Gastrocnemius medialis (tissue), 4 donors: ENCODE results near the gene C13orf46. TPM values are rescaled to one million over a fixed set of nuclear protein-coding genes. Genes with fewer than 3 reads are reported as not detected.

Source experiments
- ATAC-seq, 2 donors: fragments of 150-250 bp; one replicate each; pipeline ENCODE4 v1.9.1; 2016
- DNase-seq, 2 donors: peaks; one replicate each; pipeline ENCODE4 v3.0.0-alpha.2; 2019
- H3K27ac ChIP-seq, 4 donors: fragments of 200-600 bp; sonication (generic); 1 replicate in 1 of 4; 2 replicates in 3 of 4; pipeline ENCODE4 v1.5.1; 2016 to 2018; ENCODE audit warnings: mild to moderate bottlenecking in 2 of 4, moderate library complexity in 1 of 4
- H3K27me3 ChIP-seq, 3 donors: fragments of 200-600 bp; sonication (generic) in 2 of 3; 1 replicate in 1 of 3; 2 replicates in 2 of 3; pipeline versions ENCODE4 v1.5.1 to v1.6.0; 2016 to 2019; ENCODE audit warnings: mild to moderate bottlenecking in 1 of 3, moderate library complexity in 1 of 3
- H3K36me3 ChIP-seq, 2 donors: fragments of 200-600 bp; sonication (generic) in 1 of 2; one replicate each; pipeline ENCODE4 v1.5.1; 2017 to 2018
- H3K4me1 ChIP-seq, 2 donors: fragments of 200-600 bp; sonication (generic) in 1 of 2; one replicate each; pipeline ENCODE4 v1.5.1; 2016 to 2017; ENCODE audit warnings: mild to moderate bottlenecking in 2 of 2
- H3K4me3 ChIP-seq, 4 donors: fragments of 200-600 bp; sonication (generic) in 3 of 4; 1 replicate in 1 of 4; 2 replicates in 3 of 4; pipeline ENCODE4 v1.5.1; 2016 to 2019; ENCODE audit warnings: mild to moderate bottlenecking in 2 of 4
- H3K9me3 ChIP-seq, 3 donors: fragments of 200-600 bp; sonication (generic) in 2 of 3; 1 replicate in 1 of 3; 2 replicates in 2 of 3; pipeline ENCODE4 v1.5.1; 2016 to 2019
- POLR2A ChIP-seq, 2 donors: fragments of 450-650 bp; IDR thresholded peaks; one replicate each; pipeline ENCODE4 v1.6.1; 2017; ENCODE audit warnings: antibody characterized with exemption in 2 of 2, mild to moderate bottlenecking in 2 of 2, moderate library complexity in 2 of 2
- in situ Hi-C, 4 donors: fragments of 200-750 bp; cut with MboI; loops; one replicate each; pipeline versions ENCODE4 v1.15.0 to v1.8.0; 2017; ENCODE audit warnings: low sequenced_read_pairs in 4 of 4
- intact Hi-C: fragments of 100-400 bp; cut with DNase I; formaldehyde crosslinking; loops from one replicate; pipeline ENCODE4 v1.15.1; 2023; ENCODE audit warnings: low total_unique reads
- total RNA-seq, 4 donors: library from RNA; depleted of rRNA; stranded (reverse); fragments of >200 nt; gene quantifications; one replicate each; pipeline versions ENCODE4 v1.1.0 to v1.2.3, GENCODE V29; 2016
- TF ChIP-seq, protein P1 (sequence below), 5 experiments: fragments of 450-650 bp in 3 of 5; fragments of 200-600 bp in 2 of 5; sonication (generic) in 2 of 5; IDR thresholded peaks in 4 of 5; conservative IDR thresholded peaks in 1 of 5; 1 replicate in 4 of 5; 2 replicates in 1 of 5; pipeline ENCODE4 v1.5.1; 2016 to 2019; ENCODE audit warnings: antibody characterized with exemption in 5 of 5, mild to moderate bottlenecking in 3 of 5, moderate library complexity in 3 of 5

C13orf46 gene
- total RNA-seq, 4 donors from 2014 or later = 0.10 to 0.69 (median 0.15) TPM; not detected in 1

DNA sequence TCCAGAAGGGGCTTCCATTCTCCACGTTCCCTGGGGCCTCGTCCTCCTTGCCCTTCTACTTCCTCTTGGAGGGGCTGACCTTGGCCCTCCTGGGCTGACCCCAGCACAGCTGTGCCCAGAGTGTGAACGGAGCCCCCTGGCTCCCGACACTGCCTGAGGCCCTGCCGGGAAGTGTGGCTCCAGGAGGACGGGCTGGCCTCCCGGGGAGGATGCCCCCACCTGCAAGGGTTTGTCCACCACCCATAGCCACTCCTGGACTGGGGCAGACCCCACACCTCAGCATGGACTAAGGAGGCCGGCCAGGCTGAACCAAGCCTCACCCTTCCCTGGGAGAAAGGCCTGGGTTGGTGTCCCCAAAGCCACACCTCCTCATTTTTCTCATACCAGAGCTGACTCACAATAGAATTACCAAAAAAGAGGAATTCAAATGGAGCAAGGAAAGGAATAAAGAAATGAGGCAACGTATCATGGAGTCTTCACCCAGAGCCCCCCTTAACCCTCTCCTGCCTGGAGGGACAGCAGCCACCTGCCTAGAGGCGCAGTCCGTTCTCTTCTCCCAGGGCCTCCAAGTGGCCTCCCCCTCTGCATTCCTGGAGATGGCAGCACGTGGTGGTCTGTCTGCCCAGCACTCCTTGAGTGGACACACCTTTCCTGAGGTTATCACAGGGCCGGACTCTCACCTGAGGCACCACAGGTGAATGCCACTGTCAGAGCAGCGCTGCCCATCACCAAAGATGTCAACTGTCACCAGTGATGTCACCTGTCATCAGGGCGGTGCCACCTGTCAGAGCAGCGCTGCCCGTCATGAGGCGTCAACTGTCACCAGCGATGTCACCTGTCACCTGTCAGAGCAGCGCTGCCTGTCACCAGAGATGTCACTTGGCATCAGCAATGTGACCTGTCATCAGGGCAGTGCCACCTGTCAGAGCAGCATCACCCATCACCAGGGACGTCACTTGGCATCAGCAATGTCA, 3.1 kb upstream of the C13orf46 start:
- no peak for DNase-seq
- TF ChIP-seq, protein P1, sequence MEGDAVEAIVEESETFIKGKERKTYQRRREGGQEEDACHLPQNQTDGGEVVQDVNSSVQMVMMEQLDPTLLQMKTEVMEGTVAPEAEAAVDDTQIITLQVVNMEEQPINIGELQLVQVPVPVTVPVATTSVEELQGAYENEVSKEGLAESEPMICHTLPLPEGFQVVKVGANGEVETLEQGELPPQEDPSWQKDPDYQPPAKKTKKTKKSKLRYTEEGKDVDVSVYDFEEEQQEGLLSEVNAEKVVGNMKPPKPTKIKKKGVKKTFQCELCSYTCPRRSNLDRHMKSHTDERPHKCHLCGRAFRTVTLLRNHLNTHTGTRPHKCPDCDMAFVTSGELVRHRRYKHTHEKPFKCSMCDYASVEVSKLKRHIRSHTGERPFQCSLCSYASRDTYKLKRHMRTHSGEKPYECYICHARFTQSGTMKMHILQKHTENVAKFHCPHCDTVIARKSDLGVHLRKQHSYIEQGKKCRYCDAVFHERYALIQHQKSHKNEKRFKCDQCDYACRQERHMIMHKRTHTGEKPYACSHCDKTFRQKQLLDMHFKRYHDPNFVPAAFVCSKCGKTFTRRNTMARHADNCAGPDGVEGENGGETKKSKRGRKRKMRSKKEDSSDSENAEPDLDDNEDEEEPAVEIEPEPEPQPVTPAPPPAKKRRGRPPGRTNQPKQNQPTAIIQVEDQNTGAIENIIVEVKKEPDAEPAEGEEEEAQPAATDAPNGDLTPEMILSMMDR (IDR thresholded peaks at IDR 0.05 in 4 of 5, conservative IDR thresholded peaks at IDR 0.05 in 1 of 5) = no peak
- no peak for TF ChIP-seq POLR2A (IDR thresholded peaks at IDR 0.05)
- intact Hi-C loops = no loop called here
- no peaks in the 10 kb centered on the region for H3K27me3 ChIP-seq
- H3K4me1 ChIP-seq = peaks cover 0 to 8% of the 10 kb centered on the region in 2 donors
- in situ Hi-C loops = no loop called here
- ATAC-seq = no peak
- H3K9me3 ChIP-seq = no peaks in the 10 kb centered on the region
- no peak overlapping the region for H3K4me3 ChIP-seq
- peaks cover 0 to 57% of the 10 kb centered on the region in 2 donors for H3K36me3 ChIP-seq
- H3K27ac ChIP-seq = no peak overlapping the region

- Histone ChIP-seq H3K36me3 (peaks cover 0 to 45% of the 10 kb centered on the region in 2 donors), H3K27me3 (no peaks in the 10 kb centered on the region), H3K4me1 (peaks cover 12 to 16% of the 10 kb centered on the region in 2 donors), H3K27ac (no peak overlapping the region), H3K4me3 (no peak overlapping the region), H3K9me3 (no peaks in the 10 kb centered on the region)
- DNase-seq (no peak), ATAC-seq (no peak)
- intact Hi-C loops = no loop called here
- in situ Hi-C loops = no loop called here
- TF ChIP-seq POLR2A (IDR thresholded peaks at IDR 0.05) = no peak
- TF ChIP-seq, protein P1 (IDR thresholded peaks at IDR 0.05 in 4 of 5, conservative IDR thresholded peaks at IDR 0.05 in 1 of 5) = no peak
These were observed 1.5 kb upstream of the C13orf46 start for GRCh38 chr13:113975416-113975815.

DNA sequence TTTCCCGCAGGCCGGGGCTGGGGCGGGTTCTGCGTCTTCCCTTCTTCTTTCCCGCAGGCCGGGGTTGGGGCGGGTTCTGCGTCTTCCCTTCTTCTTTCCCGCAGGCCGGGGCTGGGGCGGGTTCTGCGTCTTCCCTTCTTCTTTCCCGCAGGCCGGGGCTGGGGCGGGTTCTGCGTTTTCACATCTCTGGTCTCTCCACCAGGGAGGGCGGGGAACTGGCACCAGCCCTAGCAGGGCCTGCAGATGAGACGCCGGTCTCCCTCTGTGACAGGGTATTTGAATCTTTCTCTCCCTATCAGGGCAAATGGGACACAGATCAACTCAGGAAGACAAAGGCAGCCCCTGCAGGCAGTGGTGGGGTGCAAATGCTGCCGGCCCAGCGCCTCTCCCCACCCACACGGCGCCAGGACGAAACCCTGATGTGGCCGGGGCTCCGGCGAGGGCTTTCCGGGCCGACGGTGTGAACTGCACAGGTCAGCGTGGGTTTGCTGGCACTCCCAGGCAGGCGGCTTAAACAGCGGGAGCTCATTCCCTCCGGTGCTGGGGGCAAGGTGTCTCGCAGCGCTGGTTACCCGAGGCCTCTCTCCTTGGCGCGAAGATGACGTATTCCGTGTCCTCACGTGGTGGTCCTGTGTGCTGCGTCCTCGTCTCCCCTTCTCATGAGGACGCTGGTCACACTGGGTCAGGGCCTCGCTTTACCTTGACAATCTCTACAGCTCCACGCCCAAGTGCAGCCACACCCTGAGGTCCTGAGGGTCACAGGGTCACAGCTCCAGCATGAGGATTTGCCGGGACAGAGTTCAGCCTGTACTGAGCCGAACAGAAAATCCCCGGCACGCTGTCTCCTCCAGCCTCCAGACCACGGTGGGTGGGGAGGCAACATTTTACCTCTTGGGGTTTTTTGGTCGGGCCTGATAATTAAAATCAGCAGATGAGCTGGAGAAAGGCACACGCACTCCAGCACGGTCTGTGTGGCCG, 717 bp upstream of the C13orf46 start:
- peak in 1 of 2 donors; percentile 7 for DNase-seq
- Histone ChIP-seq H3K9me3 (no peaks in the 10 kb centered on the region), H3K27ac (no peak overlapping the region), H3K4me3 (no peak overlapping the region), H3K36me3 (peaks cover 0 to 39% of the 10 kb centered on the region in 2 donors), H3K4me1 (peaks cover 14 to 17% of the 10 kb centered on the region in 2 donors), H3K27me3 (no peaks in the 10 kb centered on the region)
- no peak for TF ChIP-seq POLR2A (IDR thresholded peaks at IDR 0.05)
- TF ChIP-seq, protein P1 (IDR thresholded peaks at IDR 0.05 in 4 of 5, conservative IDR thresholded peaks at IDR 0.05 in 1 of 5) = no peak
- intact Hi-C loops = no loop called here
- in situ Hi-C loops = no loop called here
- no peak for ATAC-seq

- Histone ChIP-seq H3K9me3 (no peaks in the 10 kb centered on the region), H3K36me3 (peaks cover 0 to 20% of the 10 kb centered on the region in 2 donors), H3K27me3 (no peaks in the 10 kb centered on the region), H3K4me1 (peaks cover 14 to 17% of the 10 kb centered on the region in 2 donors), H3K27ac (no peak overlapping the region), H3K4me3 (no peak overlapping the region)
- in situ Hi-C loops (no loop called here), intact Hi-C loops (no loop called here)
- TF ChIP-seq, protein P1 (IDR thresholded peaks at IDR 0.05 in 4 of 5, conservative IDR thresholded peaks at IDR 0.05 in 1 of 5) = no peak
- TF ChIP-seq POLR2A (IDR thresholded peaks at IDR 0.05) = no peak
- peak in 1 of 2 donors; percentile 9 for DNase-seq
- no peak for ATAC-seq
These were observed 1.2 kb downstream of the C13orf46 start for GRCh38 chr13:113972451-113973217.
